HG02973 (cell line): ENCODE measurements around the gene LRP2.

ENCODE experiments used
- ATAC-seq: cut with Tn5 transposase; IDR thresholded peaks from one replicate; pipeline ENCODE4 v1.9.1; 2021; ENCODE audit warnings: moderate library complexity; ENCODE audit not compliant: unreplicated experiment

The LRP2 gene

DNA sequence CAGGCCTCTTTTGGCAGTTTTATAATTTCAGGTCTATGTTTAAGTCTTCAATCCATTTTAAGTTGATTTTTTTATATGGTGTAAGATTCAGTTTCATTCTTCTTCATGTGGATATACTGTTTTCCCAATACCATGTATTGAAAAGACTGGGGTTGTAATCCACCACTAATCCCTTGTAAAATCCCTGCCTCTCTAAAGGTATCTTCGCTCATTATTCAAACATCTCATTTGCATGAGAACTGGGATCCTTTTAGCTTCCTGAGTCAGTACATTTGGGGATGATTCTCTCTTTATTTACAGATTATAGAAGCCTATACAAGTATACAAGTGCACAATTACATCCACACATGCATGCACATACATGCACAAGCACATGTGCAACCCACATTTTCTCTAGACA, 267.7 kb downstream of the LRP2 start:
- no peak for ATAC-seq

DNA sequence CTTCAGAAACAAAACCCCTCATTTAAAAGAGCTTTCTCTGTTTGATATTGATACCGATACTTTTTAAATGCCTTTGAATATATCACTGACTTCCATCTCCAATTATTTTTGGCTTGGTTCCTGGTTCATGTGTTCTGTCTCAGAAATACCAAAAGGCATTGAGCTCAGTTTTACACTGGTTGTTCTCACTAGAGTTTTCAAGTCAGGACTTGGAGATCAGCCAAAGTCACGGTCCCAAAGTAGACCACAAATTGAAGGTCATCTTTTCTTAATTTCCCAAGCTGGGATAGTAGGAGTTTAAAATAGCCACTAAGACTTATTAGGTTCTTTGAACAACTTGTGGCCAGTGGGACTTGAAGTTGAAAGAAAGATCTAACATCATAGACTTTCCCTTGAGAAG, 268.8 kb downstream of the LRP2 start:
- ATAC-seq, result no peak

DNA sequence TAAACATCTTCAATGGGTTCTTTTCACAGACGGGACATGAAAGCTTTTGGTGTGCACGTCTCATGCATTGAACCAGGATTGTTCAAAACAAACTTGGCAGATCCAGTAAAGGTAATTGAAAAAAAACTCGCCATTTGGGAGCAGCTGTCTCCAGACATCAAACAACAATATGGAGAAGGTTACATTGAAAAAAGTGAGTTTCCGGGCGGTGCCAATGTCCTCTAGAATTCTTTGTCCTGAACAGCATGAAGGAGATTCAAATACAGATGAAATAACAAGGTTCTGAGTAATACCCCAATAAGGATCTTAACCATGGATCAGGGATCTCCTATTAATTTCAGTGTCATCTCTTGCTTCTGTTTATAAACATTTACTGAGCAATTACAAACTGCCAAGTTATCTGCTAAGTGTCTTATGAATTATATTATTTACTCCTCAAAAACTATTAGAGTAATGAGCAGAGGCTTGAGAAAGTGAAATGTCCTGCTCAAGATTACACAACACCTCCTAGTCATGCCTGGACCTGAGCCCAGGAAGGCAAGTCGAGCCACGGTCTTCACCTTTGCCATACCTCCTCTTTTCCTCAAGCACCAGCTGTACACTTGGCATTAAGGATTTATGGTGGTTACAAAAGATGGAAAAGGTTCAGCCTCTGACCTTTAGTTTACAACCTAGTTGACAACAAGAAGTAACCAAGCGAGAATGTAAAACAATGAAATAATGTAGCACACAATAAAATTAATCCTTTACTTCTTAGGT, 270.4 kb downstream of the LRP2 start:
- ATAC-seq, result no peak

DNA sequence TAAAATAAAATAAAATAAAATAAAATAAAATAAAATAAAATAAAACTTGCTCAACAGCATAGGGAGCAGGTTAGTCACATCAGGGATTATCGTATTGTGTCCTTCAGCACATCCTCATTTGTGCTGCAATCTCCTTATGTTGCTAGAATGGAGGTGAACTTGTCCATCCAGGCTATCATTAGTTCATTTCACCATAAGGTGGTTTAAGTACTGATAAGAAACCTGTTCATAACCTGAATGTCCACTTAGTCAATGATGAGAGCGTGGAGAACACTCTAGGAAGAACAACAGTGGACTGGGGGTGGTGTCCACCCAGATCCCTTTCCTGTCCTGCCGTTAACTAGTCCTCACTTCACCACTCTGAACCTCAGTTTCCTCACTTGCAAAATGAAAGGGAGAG, 271.1 kb downstream of the LRP2 start:
- no peak for ATAC-seq

DNA sequence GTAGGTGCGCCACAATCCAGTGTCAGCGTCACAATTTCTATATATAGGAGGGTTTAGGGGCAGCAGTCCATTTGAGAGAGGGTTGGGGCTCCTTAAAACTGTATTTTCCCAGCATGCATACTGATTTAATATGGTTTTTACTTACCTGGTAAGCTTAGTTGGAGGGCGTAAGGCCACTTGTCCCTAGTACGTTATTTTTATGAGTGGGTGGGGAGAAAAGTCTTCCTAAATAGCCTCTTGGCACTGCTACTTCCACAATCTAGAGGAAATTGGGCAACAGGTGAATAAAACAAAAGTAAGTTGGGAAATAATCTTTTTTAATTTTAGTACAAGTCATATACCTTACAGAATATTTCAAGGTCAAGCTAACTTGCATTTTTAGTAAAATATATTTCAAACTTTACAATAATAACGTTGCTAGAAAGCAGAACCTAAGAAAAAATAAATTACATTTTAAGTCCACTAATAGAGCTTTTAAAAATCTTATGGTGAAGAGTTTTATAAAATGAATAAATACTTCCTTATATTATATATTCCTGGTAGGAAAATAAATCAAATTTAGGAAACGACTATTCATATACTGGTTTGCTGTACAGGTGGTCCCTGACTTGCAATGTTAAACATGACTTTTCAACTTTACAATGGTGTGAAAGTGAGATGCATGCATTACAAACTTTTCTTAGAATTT, 272.1 kb downstream of the LRP2 start:
- no peak for ATAC-seq

DNA sequence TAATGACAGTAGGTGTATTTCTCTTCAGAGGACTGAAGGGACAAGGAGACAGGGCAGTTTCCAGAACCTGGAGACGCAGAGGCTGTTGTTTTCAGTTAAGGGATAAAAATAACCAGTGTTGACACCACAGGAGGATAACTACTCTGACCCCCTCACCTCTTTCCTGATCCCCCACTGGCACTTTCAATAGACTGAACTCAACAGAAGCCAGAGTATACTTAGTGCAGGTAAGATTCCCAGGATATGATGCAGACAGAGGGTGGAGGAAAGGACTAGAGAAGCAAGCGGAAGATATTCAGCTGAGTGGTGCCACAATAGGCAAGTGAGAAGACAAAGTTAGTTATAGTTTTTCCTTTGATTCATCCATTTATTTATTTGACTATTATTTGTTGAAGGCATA, 273.2 kb downstream of the LRP2 start:
- ATAC-seq, result no peak

DNA sequence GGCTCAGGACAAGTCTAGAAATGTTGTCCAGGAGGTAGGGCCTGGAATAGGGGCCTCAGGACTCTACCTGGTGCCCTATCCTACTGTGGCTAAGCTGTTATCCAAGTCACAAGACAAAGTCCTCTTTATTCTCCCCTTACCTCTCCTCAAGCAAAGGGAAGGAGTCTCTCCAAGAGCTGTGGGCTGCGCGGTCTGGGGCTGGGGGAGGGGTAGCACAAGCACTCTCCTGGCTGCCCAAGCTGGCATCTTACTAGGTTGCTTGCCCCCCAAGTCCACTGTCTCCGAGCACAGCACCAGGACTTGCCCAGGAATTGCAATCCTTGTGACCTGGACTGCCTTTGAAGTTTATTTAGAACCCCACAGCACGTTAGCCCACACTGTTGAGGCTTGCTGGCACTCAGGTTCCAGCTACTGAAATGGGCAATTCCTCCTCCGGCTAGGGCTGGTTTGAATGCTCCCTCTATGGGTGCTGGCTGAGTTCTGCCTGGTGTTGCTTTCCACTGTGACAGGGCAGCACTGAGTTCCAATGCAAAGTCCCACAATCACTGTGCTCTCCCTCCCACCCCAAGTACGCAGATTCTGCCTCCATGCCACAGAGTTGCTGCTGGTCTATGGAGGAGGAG, 274.5 kb downstream of the LRP2 start:
- no peak for ATAC-seq

DNA sequence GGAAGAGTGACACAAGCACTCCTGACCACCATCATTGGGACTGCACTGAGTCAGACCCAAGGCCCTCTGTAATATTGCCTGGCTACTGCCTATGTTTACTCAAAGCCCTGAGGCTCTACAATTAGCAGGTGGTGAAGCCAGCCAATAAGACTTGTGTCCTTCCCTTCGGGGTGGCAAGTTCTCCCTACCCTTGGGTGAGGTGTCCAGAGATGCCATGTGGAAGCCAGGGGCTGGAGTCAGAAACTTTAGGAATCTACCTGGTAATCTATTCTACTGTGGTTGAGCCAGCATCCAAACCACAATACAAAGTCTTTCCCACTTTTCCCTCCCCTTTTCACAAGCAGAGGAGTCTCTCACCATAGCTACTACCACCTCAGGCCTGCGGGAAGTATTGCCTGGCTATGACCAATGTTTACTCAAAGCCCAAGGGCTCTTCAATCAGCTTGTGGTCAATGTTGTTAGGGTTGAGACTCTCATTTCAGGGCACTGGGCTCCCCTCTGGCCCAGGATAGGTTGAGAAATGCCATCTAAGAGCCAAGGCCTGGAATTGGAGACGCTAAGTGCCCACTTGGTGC, 275.4 kb downstream of the LRP2 start:
- ATAC-seq, result no peak

DNA sequence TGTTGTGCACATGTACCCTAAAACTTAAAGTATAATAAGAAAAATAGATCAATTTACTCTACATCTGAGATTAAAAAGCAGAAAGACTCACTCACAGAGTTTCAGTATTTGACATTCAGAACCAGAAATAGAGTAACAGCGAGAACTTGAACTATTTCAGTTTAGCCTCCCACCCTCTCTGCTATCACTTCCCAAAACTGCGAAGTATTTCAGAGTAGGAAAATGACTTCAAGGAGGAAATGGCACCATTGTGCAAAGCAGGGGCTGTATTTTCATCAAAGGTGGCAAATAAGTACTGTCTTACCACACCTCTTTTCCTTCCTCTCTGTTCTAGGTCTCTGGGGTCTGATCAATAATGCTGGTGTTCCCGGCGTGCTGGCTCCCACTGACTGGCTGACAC, 279.3 kb downstream of the LRP2 start:
- ATAC-seq, result peak; percentile 64

DNA sequence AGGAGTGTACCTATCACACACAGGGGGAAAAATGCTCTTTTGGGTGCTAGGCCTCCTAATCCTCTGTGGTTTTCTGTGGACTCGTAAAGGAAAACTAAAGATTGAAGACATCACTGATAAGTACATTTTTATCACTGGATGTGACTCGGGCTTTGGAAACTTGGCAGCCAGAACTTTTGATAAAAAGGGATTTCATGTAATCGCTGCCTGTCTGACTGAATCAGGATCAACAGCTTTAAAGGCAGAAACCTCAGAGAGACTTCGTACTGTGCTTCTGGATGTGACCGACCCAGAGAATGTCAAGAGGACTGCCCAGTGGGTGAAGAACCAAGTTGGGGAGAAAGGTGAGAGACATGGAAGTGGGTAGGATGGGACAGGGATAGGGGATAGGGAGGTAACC, 280.8 kb downstream of the LRP2 start:
- no peak for ATAC-seq

DNA sequence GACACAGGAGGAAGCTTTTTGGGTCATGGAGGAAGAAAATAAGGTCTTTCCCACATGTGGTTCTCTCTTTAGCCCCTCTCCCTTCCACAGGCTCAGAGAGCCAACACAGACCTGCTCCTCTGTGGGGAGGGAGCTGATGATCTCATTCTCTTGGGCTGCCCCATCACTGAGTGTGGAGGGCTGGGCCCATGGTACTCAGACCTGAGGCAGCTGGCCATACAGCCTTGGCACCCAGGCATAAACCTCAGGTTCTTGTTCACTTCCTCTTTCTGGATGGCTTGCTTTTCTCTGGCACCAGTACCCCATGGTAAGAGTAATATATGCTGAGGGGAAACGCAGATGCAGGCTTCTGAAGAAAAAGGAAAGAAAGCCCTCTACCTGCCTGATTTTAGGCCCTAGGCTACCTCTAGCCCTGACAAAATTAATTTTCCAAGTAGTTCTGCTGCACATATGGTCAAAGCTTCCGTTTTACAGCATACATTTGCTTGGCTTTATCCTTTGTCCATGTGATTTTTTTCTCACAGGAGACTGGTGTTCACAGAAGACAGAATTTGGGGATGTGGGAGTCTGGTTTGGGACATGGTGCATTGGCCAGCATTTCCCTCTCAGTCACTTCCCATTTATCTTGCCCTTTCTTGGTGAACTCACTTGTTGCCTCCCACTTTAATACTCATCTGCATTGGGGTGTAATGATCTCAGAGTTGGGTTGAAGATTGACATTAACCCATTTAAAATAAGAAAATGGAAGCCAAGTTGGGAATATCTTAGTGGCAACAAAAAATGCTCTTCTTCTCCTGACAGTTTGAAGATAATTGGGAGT, 281.9 kb downstream of the LRP2 start:
- ATAC-seq, result peak; percentile 78

DNA sequence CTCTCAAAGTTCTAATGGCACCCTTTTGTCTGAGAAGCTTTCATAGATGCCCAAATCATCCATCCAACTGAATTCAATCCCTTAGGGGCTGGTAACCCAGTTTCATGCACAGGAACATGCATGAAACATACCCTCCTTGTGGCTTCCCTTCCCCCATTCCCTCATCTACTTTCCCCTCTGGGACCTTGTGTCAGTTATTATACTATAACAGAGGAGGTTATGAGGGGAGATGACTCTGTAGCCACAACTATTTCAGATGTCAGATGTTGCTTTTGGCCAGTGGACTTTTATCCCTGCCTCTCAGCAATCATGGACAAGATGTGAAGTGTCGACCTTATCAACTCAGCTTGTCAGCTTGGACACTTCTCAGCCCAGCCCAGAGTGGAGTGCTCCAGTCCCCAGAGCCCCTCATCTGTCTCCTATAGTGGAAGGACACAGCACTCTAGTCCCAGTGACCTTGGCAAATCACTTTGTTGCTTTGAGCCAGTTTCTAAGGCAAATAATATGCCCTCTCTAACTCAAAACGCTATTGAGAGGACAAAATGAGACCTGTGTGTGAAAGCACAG, 284.6 kb downstream of the LRP2 start:
- no peak for ATAC-seq
